Loucy (cell line): ENCODE measurements around the gene MALAT1.
A peak's percentile ranks its signal among the peaks of the same experiment; 100 is the strongest.

ENCODE experiments used
- H2AFZ ChIP-seq: fragments of 200-600 bp; sonication (generic); 2 replicates; pipeline ENCODE4 v1.6.0; 2016; ENCODE audit warnings: antibody characterized with exemption, mild to moderate bottlenecking, low read length, moderate library complexity
- H3F3A ChIP-seq: fragments of 200-600 bp; 2 replicates; pipeline ENCODE4 v1.6.0; 2016; ENCODE audit warnings: antibody characterized with exemption, low read depth, mild to moderate bottlenecking
- H3K27me3 ChIP-seq: fragments of 200-600 bp; sonication (generic); 2 replicates; pipeline ENCODE4 v1.6.1; 2014; ENCODE audit warnings: low read length, mild to moderate bottlenecking; ENCODE audit not compliant: insufficient read depth, poor library complexity, severe bottlenecking
- H3K36me3 ChIP-seq: fragments of 200-600 bp; sonication (generic); 2 replicates; pipeline ENCODE4 v1.6.1; 2016; ENCODE audit warnings: low read length; ENCODE audit not compliant: insufficient read depth
- H3K4me1 ChIP-seq: fragments of 200-600 bp; sonication (generic); 2 replicates; pipeline ENCODE4 v1.5.1; 2014; ENCODE audit warnings: low read length, mild to moderate bottlenecking; ENCODE audit not compliant: insufficient read depth, poor library complexity, severe bottlenecking
- H3K4me2 ChIP-seq: fragments of 200-600 bp; sonication (generic); 2 replicates; pipeline ENCODE4 v1.6.0; 2014; ENCODE audit warnings: antibody characterized with exemption, low read length, low read depth, mild to moderate bottlenecking; ENCODE audit not compliant: poor library complexity, severe bottlenecking
- H3K4me3 ChIP-seq: fragments of 200-600 bp; sonication (generic); 2 replicates; pipeline ENCODE4 v1.5.1; 2014; ENCODE audit warnings: low read length, mild to moderate bottlenecking, mixed read lengths; ENCODE audit not compliant: poor library complexity, severe bottlenecking
- H3K79me2 ChIP-seq: fragments of 200-600 bp; sonication (generic); 2 replicates; pipeline ENCODE4 v1.6.1; 2014; ENCODE audit warnings: low read length; ENCODE audit not compliant: insufficient read depth
- H3K9ac ChIP-seq: fragments of 200-600 bp; sonication (generic); 2 replicates; pipeline ENCODE4 v1.6.0; 2014; ENCODE audit warnings: mild to moderate bottlenecking, low read depth, low read length, moderate library complexity; ENCODE audit not compliant: poor library complexity, severe bottlenecking
- H3K9me2 ChIP-seq: fragments of 200-600 bp; sonication (generic); replicated peaks from 2 replicates; pipeline ENCODE4 v1.6.1; 2016; ENCODE audit warnings: low read depth, low read length, mixed read lengths
- H3K9me3 ChIP-seq: fragments of 200-600 bp; sonication (generic); 2 replicates; pipeline ENCODE4 v1.6.1; 2014; ENCODE audit warnings: mild to moderate bottlenecking, antibody characterized with exemption, low read length, low read depth; ENCODE audit not compliant: insufficient read depth
- H4K20me1 ChIP-seq: fragments of 200-600 bp; sonication (generic); 2 replicates; pipeline ENCODE4 v1.6.0; 2014; ENCODE audit warnings: antibody characterized with exemption, low read length, mild to moderate bottlenecking; ENCODE audit not compliant: insufficient read depth, poor library complexity, severe bottlenecking
- EZH2phosphoT487 ChIP-seq: fragments of 200-600 bp; IDR thresholded peaks from 2 replicates; pipeline ENCODE4 v1.6.1; 2018; ENCODE audit warnings: antibody characterized with exemption, mild to moderate bottlenecking, moderate library complexity, borderline replicate concordance
- TF ChIP-seq, protein P1 (sequence below): fragments of 200-600 bp; sonication (generic); conservative IDR thresholded peaks from 2 replicates; pipeline ENCODE4 v1.5.1; 2014; ENCODE audit warnings: mild to moderate bottlenecking, antibody characterized with exemption, low read length

MALAT1 gene

DNA sequence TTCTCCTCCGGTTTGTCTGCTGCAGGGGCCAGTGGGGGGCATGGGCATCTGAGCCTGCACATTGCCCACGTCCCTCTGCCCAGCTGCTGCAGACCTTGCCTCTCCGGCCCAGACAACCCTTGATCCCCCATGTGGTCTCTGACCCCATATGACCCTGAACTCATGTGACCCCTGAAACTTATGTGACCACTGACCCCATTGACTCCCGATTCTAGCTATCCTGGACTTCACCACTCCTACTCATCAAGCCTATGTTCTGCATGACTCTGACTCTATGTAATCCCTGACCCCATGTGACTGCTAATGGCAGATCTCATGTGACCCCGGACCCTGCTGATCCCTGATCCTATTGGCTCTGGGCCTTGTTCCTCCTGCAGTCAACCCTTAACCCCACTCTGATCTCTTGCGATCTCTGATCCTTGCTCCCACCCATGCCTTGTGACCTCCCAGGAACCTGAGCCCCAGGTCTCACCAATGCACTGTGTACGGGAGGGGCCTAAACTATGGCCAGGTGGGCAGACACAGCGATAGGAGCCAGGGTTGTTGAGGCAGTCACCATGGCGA lies 53.6 kb downstream of the MALAT1 start:
- Histone ChIP-seq H3F3A (no peaks in the 10 kb centered on the region), H3K36me3 (no peaks in the 10 kb centered on the region), H3K9me2 (no peaks in the 10 kb centered on the region), H2AFZ (no peak overlapping the region), H3K4me3 (no peak overlapping the region), H3K9me3 (no peaks in the 10 kb centered on the region), H3K4me2 (peak overlapping the region; percentile 59), H4K20me1 (no peaks in the 10 kb centered on the region), H3K4me1 (peaks cover 42% of the 10 kb centered on the region), H3K79me2 (no peaks in the 10 kb centered on the region), H3K9ac (peak overlapping the region; percentile 17), H3K27me3 (no peaks in the 10 kb centered on the region)
- no peak for TF ChIP-seq EZH2phosphoT487
- TF ChIP-seq, protein P1, sequence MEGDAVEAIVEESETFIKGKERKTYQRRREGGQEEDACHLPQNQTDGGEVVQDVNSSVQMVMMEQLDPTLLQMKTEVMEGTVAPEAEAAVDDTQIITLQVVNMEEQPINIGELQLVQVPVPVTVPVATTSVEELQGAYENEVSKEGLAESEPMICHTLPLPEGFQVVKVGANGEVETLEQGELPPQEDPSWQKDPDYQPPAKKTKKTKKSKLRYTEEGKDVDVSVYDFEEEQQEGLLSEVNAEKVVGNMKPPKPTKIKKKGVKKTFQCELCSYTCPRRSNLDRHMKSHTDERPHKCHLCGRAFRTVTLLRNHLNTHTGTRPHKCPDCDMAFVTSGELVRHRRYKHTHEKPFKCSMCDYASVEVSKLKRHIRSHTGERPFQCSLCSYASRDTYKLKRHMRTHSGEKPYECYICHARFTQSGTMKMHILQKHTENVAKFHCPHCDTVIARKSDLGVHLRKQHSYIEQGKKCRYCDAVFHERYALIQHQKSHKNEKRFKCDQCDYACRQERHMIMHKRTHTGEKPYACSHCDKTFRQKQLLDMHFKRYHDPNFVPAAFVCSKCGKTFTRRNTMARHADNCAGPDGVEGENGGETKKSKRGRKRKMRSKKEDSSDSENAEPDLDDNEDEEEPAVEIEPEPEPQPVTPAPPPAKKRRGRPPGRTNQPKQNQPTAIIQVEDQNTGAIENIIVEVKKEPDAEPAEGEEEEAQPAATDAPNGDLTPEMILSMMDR: no peak; the same call in 1 of the 2 replicates

DNA sequence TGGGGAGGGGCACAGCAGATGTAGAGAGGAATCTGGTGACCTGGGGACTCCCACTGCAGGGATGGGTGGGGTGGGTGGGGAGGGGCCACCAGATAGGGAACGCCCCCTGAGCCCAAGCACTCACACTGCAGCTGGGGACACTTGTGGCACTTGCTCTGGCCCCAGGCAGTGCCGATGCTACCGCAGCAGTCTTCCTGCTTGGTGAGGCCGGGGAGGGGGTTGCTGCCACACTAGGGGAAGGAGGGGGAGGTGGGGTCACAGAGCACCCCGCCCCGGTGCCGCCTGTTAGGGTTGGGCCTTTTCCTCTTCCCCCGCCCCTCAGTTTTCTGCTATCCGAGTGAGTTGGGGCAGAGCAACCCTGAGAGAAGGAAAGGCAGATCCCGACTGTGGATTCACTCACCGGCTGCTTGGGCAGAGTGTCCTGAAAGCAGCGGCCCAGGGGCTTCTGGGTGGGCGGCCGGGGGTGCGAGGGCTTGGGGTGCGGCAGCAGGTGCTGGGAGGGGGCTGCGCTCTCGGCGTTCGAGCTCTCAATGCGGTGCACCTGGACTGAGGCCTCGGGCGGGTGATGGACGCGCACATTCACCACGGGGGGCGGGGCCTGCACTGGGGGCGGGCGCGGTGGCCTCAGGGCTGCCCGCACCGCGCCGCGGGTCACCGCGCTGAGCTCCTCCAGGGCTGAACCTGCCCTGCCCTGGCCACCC lies 54.6 kb downstream of the MALAT1 start:
- H2AFZ ChIP-seq: peak overlapping the region; percentile 49; the same call in 1 of the 2 replicates
- no peaks in the 10 kb centered on the region for H3F3A ChIP-seq
- H3K9me3 ChIP-seq: no peaks in the 10 kb centered on the region
- no peaks in the 10 kb centered on the region for H3K9me2 ChIP-seq
- H3K27me3 ChIP-seq: no peaks in the 10 kb centered on the region
- no peak for TF ChIP-seq EZH2phosphoT487
- TF ChIP-seq, protein P1: no peak
- no peaks in the 10 kb centered on the region for H4K20me1 ChIP-seq
- H3K9ac ChIP-seq: peak overlapping the region; percentile 66
- no peaks in the 10 kb centered on the region for H3K36me3 ChIP-seq
- H3K4me1 ChIP-seq: peaks cover 41% of the 10 kb centered on the region
- H3K79me2 ChIP-seq: no peaks in the 10 kb centered on the region
- peak overlapping the region; percentile 51 for H3K4me3 ChIP-seq
- H3K4me2 ChIP-seq: peak overlapping the region; percentile 60

DNA sequence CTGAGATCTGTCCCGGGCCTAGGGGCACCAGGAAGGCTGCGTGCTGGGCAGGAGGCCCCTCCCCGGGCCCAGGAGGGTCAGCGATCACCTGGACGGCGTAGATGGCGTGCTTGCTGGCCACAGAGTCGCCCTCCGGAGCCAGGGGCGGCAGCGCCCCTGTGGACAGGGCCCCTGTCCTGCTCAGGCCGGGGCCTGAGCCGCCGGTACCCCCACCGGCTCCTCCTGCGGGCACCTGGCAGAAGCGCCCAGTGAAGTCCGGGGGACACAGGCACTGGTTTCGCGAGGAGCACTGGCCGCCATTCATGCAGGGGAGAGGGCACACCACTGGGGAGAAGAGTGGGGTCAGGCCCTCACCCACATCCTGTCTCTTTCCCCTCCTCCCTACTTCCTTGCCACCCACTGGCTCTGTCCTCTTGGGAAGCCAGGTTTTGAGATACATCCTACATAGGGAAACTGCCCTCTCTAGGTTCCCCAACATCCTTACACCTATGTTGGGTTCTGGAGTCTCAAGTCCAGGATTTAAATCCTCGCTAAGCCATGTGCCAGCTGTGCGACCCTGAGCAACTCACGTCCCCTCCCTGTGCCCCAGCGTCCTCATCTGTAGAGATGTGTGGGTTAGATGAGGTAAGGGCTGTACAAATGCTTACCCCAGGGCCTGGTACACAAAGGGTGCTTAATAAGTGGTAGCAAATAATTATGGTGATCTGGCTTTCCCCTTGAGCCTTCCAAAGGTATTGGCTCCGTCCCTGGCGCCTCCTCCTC lies 55.4 kb downstream of the MALAT1 start:
- Histone ChIP-seq H3K9ac (peak overlapping the region; percentile 66), H3K79me2 (no peaks in the 10 kb centered on the region)

More for the DNA sequence above, 55.4 kb downstream of the MALAT1 start:
- Histone ChIP-seq H3K4me3 (peak overlapping the region; percentile 51), H3K4me2 (peak overlapping the region; percentile 60), H3K27me3 (no peaks in the 10 kb centered on the region), H3K9me2 (no peaks in the 10 kb centered on the region), H3F3A (no peaks in the 10 kb centered on the region), H3K4me1 (peaks cover 41% of the 10 kb centered on the region), H3K36me3 (no peaks in the 10 kb centered on the region), H4K20me1 (no peaks in the 10 kb centered on the region), H3K9me3 (no peaks in the 10 kb centered on the region), H2AFZ (no peak overlapping the region)
- TF ChIP-seq, protein P1: no peak
- no peak for TF ChIP-seq EZH2phosphoT487
